IMR-90 (cell line): ENCODE measurements around the gene MMD2. TPM values are rescaled to one million over a fixed set of nuclear protein-coding genes. Genes with fewer than 3 reads are reported as not detected.
A peak's percentile ranks its signal among the peaks of the same experiment; 100 is the strongest.

ENCODE experiments used
- ATAC-seq: fragments of 200-7000 bp; cut with Tn5 transposase; 2 replicates; pipeline ENCODE4 v1.9.1; 2020; ENCODE audit warnings: low read depth, mild to moderate bottlenecking, moderate library complexity
- BruUV-seq: library from RNA; stranded (reverse); fragments of 400-500 nt; replicated peaks from 2 replicates; lab custom pipeline; 2021; lab: Mats Ljungman, UMichigan
- CTCF ChIA-PET: fragments of 300-600 bp; formaldehyde crosslinking; extraction: SDS; loops from one replicate; lab custom pipeline; 2021; ENCODE audit warnings: antibody characterized with exemption; lab: Yijun Ruan, JAX
- POLR2A ChIA-PET: fragments of 300-600 bp; sonication (Branson Sonifier 250); formaldehyde crosslinking; loops from one replicate; lab custom pipeline; 2022; ENCODE audit warnings: antibody characterized with exemption; ENCODE audit not compliant: unreplicated experiment; lab: Charles Lee
- DNase-seq: peaks from one replicate; pipeline ENCODE4 v3.0.0; 2013
- H2AFZ ChIP-seq: replicated peaks from 2 replicates; pipeline ENCODE3; 2013; ENCODE audit warnings: low read length, mild to moderate bottlenecking; ENCODE audit not compliant: poor library complexity
- H2AK5ac ChIP-seq: 2 replicates; pipeline ENCODE4 v1.6.1; 2013; ENCODE audit warnings: low read depth, low read length, inconsistent platforms
- H2AK9ac ChIP-seq: replicated peaks from 2 replicates; pipeline ENCODE3; 2013; ENCODE audit warnings: mild to moderate bottlenecking, low read depth, low read length, moderate library complexity; ENCODE audit not compliant: poor library complexity
- H2BK120ac ChIP-seq: 2 replicates; pipeline ENCODE4 v1.6.1; 2013; ENCODE audit warnings: low read depth, low read length, inconsistent platforms
- H2BK15ac ChIP-seq: 3 replicates; pipeline ENCODE4 v1.6.1; 2013; ENCODE audit warnings: low read depth, low read length, inconsistent platforms
- H2BK20ac ChIP-seq: 2 replicates; pipeline ENCODE4 v1.6.1; 2013; ENCODE audit warnings: low read depth, mild to moderate bottlenecking, inconsistent platforms, low read length, moderate library complexity
- H2BK5ac ChIP-seq: 2 replicates; pipeline ENCODE4 v1.6.1; 2013; ENCODE audit warnings: mild to moderate bottlenecking, low read depth, low read length, inconsistent platforms; ENCODE audit not compliant: poor library complexity, severe bottlenecking
- H3K14ac ChIP-seq: replicated peaks from 2 replicates; pipeline ENCODE4 v1.6.1; 2013; ENCODE audit warnings: low read depth, low read length, inconsistent platforms
- H3K18ac ChIP-seq: 2 replicates; pipeline ENCODE4 v1.6.1; 2013; ENCODE audit warnings: low read depth, low read length, control low read depth
- H3K23ac ChIP-seq: 2 replicates; pipeline ENCODE4 v1.6.1; 2013; ENCODE audit warnings: low read depth, low read length, inconsistent platforms
- H3K27ac ChIP-seq: 2 replicates; pipeline ENCODE4 v1.5.1; 2013; ENCODE audit warnings: mild to moderate bottlenecking, control low read depth, low read length; ENCODE audit not compliant: insufficient read depth
- H3K27me3 ChIP-seq: 2 replicates; pipeline ENCODE4 v1.6.1; 2013; ENCODE audit warnings: low read length; ENCODE audit not compliant: control insufficient read depth, insufficient read depth
- H3K36me3 ChIP-seq: 2 replicates; pipeline ENCODE4 v1.6.1; 2013; ENCODE audit warnings: low read length, mixed read lengths; ENCODE audit not compliant: control insufficient read depth, insufficient read depth
- H3K4ac ChIP-seq: 2 replicates; pipeline ENCODE4 v1.6.1; 2013; ENCODE audit warnings: low read depth, low read length, inconsistent platforms
- H3K4me1 ChIP-seq: 2 replicates; pipeline ENCODE4 v1.6.1; 2013; ENCODE audit warnings: low read length, mixed read lengths; ENCODE audit not compliant: control insufficient read depth, insufficient read depth
- H3K4me2 ChIP-seq: 2 replicates; pipeline ENCODE4 v1.6.1; 2013; ENCODE audit warnings: low read depth, mild to moderate bottlenecking, control low read depth, low read length, moderate library complexity
- H3K4me3 ChIP-seq: 2 replicates; pipeline ENCODE4 v1.5.1; 2013; ENCODE audit warnings: low read depth, mild to moderate bottlenecking, control low read depth, low read length, moderate library complexity; ENCODE audit not compliant: insufficient read depth
- H3K56ac ChIP-seq: 2 replicates; pipeline ENCODE4 v1.6.1; 2013; ENCODE audit warnings: low read length, inconsistent platforms; ENCODE audit not compliant: insufficient read depth; ENCODE audit errors: extremely low read depth
- H3K79me1 ChIP-seq, 2 experiments: 2 replicates each; pipeline ENCODE4 v1.6.1; 2013; ENCODE audit warnings: low read length in 2 of 2, inconsistent platforms in 1 of 2, low read depth in 1 of 2
- H3K9ac ChIP-seq: 2 replicates; pipeline ENCODE4 v1.6.1; 2013; ENCODE audit warnings: low read depth, low read length, control low read depth
- H3K9me1 ChIP-seq: 2 replicates; pipeline ENCODE4 v1.6.1; 2013; ENCODE audit warnings: low read length, inconsistent platforms; ENCODE audit not compliant: insufficient read depth
- H3K9me3 ChIP-seq: 2 replicates; pipeline ENCODE4 v1.6.1; 2013; ENCODE audit warnings: low read length; ENCODE audit not compliant: control insufficient read depth, insufficient read depth
- H4K20me1 ChIP-seq: 2 replicates; pipeline ENCODE4 v1.6.1; 2013; ENCODE audit warnings: low read length, inconsistent platforms; ENCODE audit not compliant: insufficient read depth
- H4K5ac ChIP-seq: 2 replicates; pipeline ENCODE4 v1.6.1; 2013; ENCODE audit warnings: mild to moderate bottlenecking, low read depth, low read length, control low read depth
- H4K8ac ChIP-seq, 2 experiments: 2 replicates each; pipeline ENCODE4 v1.6.1; 2013; ENCODE audit warnings: low read depth in 2 of 2, low read length in 2 of 2, control low read depth in 1 of 2, inconsistent platforms in 1 of 2
- H4K91ac ChIP-seq: 2 replicates; pipeline ENCODE4 v1.6.1; 2013; ENCODE audit warnings: low read depth, low read length, inconsistent platforms; ENCODE audit not compliant: insufficient read depth
- BHLHE40 ChIP-seq: fragments of 150-350 bp; IDR thresholded peaks from 2 replicates; pipeline ENCODE4 v1.6.1; 2016; ENCODE audit warnings: mild to moderate bottlenecking, low read depth, low read length
- CEBPB ChIP-seq: IDR thresholded peaks from 2 replicates; pipeline ENCODE4 v1.6.1; 2012; ENCODE audit warnings: low read depth, low read length, improper control_type of control experiment
- CTCF ChIP-seq: conservative IDR thresholded peaks from 2 replicates; pipeline ENCODE4 v1.5.1; 2012; ENCODE audit warnings: mild to moderate bottlenecking, low read depth, low read length, improper control_type of control experiment
- ELK1 ChIP-seq: fragments of 150-350 bp; IDR thresholded peaks from 2 replicates; pipeline ENCODE4 v1.6.1; 2016; ENCODE audit warnings: low read depth, mild to moderate bottlenecking, low read length, moderate library complexity, borderline replicate concordance
- FOS ChIP-seq: fragments of 150-350 bp; IDR thresholded peaks from 2 replicates; pipeline ENCODE4 v1.6.1; 2016; ENCODE audit warnings: low read depth, low read length
- MAFK ChIP-seq: IDR thresholded peaks from 2 replicates; pipeline ENCODE4 v1.6.1; 2012; ENCODE audit warnings: low read depth, low read length, improper control_type of control experiment
- MXI1 ChIP-seq: IDR thresholded peaks from 2 replicates; pipeline ENCODE4 v1.6.1; 2012; ENCODE audit warnings: low read depth, mild to moderate bottlenecking, low read length, moderate library complexity, borderline replicate concordance
- POLR2A ChIP-seq: IDR thresholded peaks from 2 replicates; pipeline ENCODE4 v1.6.1; 2012; ENCODE audit warnings: mild to moderate bottlenecking, low read depth, low read length
- RAD21 ChIP-seq: IDR thresholded peaks from 2 replicates; pipeline ENCODE4 v1.6.1; 2012; ENCODE audit warnings: low read length, improper control_type of control experiment
- RCOR1 ChIP-seq: IDR thresholded peaks from 2 replicates; pipeline ENCODE4 v1.6.1; 2012; ENCODE audit warnings: mild to moderate bottlenecking, low read length, improper control_type of control experiment; ENCODE audit not compliant: insufficient replicate concordance
- RFX5 ChIP-seq: IDR thresholded peaks from 2 replicates; pipeline ENCODE4 v1.8.0; 2012; ENCODE audit warnings: low read depth, mild to moderate bottlenecking, low read length, moderate library complexity
- SMC3 ChIP-seq: fragments of 150-350 bp; IDR thresholded peaks from 2 replicates; pipeline ENCODE4 v1.6.1; 2016; ENCODE audit warnings: low read depth, mild to moderate bottlenecking, antibody characterized with exemption, low read length, moderate library complexity
- USF2 ChIP-seq: fragments of 150-350 bp; IDR thresholded peaks from 2 replicates; pipeline ENCODE4 v1.6.1; 2017; ENCODE audit warnings: mild to moderate bottlenecking, antibody characterized with exemption, low read length, low read depth
- WGBS, 2 experiments: methylation state at CpG; one replicate each; pipeline versions ENCODE4 v1.1.5 to v1.1.7; 2013; ENCODE audit warnings: missing lambda C conversion rate in 2 of 2; ENCODE audit not compliant: insufficient read length in 1 of 2; ENCODE audit errors: extremely low coverage in 2 of 2; 5-methylcytosine and 5-hydroxymethylcytosine counted together
- dilution Hi-C: fragments of 300-500 bp; cut with HindIII; formaldehyde crosslinking; loops from one replicate; pipeline ENCODE4 v1.14.3; 2018; ENCODE audit warnings: low sequenced_read_pairs; ENCODE audit not compliant: unreplicated experiment
- in situ Hi-C: fragments of 300-500 bp; cut with MboI; formaldehyde crosslinking; loops from 3 replicates; pipeline ENCODE4 v1.14.3; 2019; ENCODE audit warnings: low sequenced_read_pairs, inconsistent platforms, mixed read lengths
- intact Hi-C: fragments of 100-400 bp; cut with micrococcal nuclease; formaldehyde crosslinking; loops from 2 replicates; pipeline ENCODE4 v1.10.0; 2022
- polyA plus RNA-seq, 3 experiments: library from polyadenylated mRNA; depleted of rRNA; stranded (reverse); fragments of >200 nt; gene quantifications; 2 replicates each; pipeline ENCODE4 v1.2.3, GENCODE V29; 2012; ENCODE audit warnings: low replicate concordance in 1 of 3
- total RNA-seq: library from RNA; depleted of rRNA; stranded (reverse); fragments of >200 nt; gene quantifications from 2 replicates; pipeline ENCODE4 v1.2.3, GENCODE V29; 2012

Gene MMD2
- total and polyA plus RNA-seq, 2 of the 4 experiments (the other 2 are of a cell fraction) = not detected

GRCh38 chr7:4962872-4963775 lies 4.1 kb upstream of the MMD2 start (continued):
- no peak for TF ChIP-seq MAFK

GRCh38 chr7:4960363-4960762 lies 1.4 kb upstream of the MMD2 start:
- in situ Hi-C loops (no loop called here), intact Hi-C loops (no loop called here), dilution Hi-C loops (no loop called here)
- ATAC-seq (no peak), DNase-seq (no peak)
- H3K9me3 ChIP-seq = no peaks in the 10 kb centered on the region
- H3K9me1 ChIP-seq = no peaks in the 10 kb centered on the region
- H2AK9ac ChIP-seq = no peak overlapping the region
- H3K14ac ChIP-seq = no peak overlapping the region
- H3K4me3 ChIP-seq = no peak overlapping the region
- H4K91ac ChIP-seq = no peak overlapping the region
- H2AFZ ChIP-seq = peak overlapping the region; percentile 11
- no TSS peak for BruUV-seq
- no peak overlapping the region for H2BK20ac ChIP-seq
- H3K23ac ChIP-seq = no peak overlapping the region
- CTCF ChIA-PET = interaction anchor here (1.0 kb wide), 1 partner anchor 14 kb away, joined by 3 read pairs; no protein-coding TSS in a partner anchor
- no peak overlapping the region for H3K4me2 ChIP-seq
- H3K27ac ChIP-seq = no peak overlapping the region
- H2BK15ac ChIP-seq = no peak overlapping the region
- POLR2A ChIA-PET = no interaction called here
- no peak overlapping the region for H4K8ac ChIP-seq
- no peaks in the 10 kb centered on the region for H3K36me3 ChIP-seq
- no peak overlapping the region for H3K56ac ChIP-seq
- 65% methylated on average over 7 of the region's 10 CpGs; no CpG with 5 or more reads in 1 of the 2 experiments for WGBS, 2 experiments
- no peak overlapping the region for H3K9ac ChIP-seq
- H4K20me1 ChIP-seq = no peaks in the 10 kb centered on the region
- H3K27me3 ChIP-seq = peaks cover 37% of the 10 kb centered on the region
- no peak overlapping the region for H2BK120ac ChIP-seq
- no peak overlapping the region for H3K4ac ChIP-seq
- H2BK5ac ChIP-seq = no peak overlapping the region
- H3K18ac ChIP-seq = no peak overlapping the region
- no peaks in the 10 kb centered on the region for H3K4me1 ChIP-seq
- H3K79me1 ChIP-seq = no peaks in the 10 kb centered on the region
- no peak overlapping the region for H2AK5ac ChIP-seq
- no peak overlapping the region for H4K5ac ChIP-seq
- TF ChIP-seq CTCF = no peak
- TF ChIP-seq RAD21 = no peak
- no peak for TF ChIP-seq RFX5
- no peak for TF ChIP-seq POLR2A
- TF ChIP-seq MXI1 = no peak
- TF ChIP-seq BHLHE40 = no peak
- TF ChIP-seq RCOR1 = no peak
- no peak for TF ChIP-seq FOS
- TF ChIP-seq SMC3 = no peak
- no peak for TF ChIP-seq ELK1
- TF ChIP-seq USF2 = no peak
- no peak for TF ChIP-seq CEBPB
